ENCODE results near the gene GGCX. TPM values are rescaled to one million over a fixed set of nuclear protein-coding genes. Genes with fewer than 3 reads are reported as not detected.

Gene GGCX
- polyA plus RNA-seq, 3 donors, result 24.0 to 34.4 (median 32.0) TPM

- peak overlapping the region in 3 of 7 donors; percentile 77 to 81 (median 81) for H3K27ac Mint-ChIP-seq
These were observed 37.4 kb downstream of the GGCX start for GRCh38 chr2:85523903-85524335.

GRCh38 chr2:85523062-85523902 is 38.0 kb downstream of the GGCX start:
- Histone ChIP-seq H3K79me2 (ENCODE audit: insufficient read depth, low read length) (no peaks in the 10 kb centered on the region), H3K36me3 (replicated peaks in 1 of 2; ENCODE audit: control insufficient read depth in 1 of 2, insufficient read depth in 2 of 2, low read length in 2 of 2) (no peaks in the 10 kb centered on the region), H3K27me3 (ENCODE audit: control insufficient read depth in 2 of 2, insufficient read depth in 2 of 2, low read length in 2 of 2) (no peaks in the 10 kb centered on the region), H3K9me3 (replicated peaks in 1 of 2; ENCODE audit: control insufficient read depth in 1 of 2, insufficient read depth in 1 of 2, low read length in 2 of 2) (no peaks in the 10 kb centered on the region), H2AFZ (ENCODE audit: insufficient read depth, low read depth, low read length, poor library complexity, severe bottlenecking) (no peak overlapping the region), H3K27ac (ENCODE audit: low read depth in 1 of 2, low read length in 2 of 2) (no peak overlapping the region), H4K20me1 (ENCODE audit: insufficient read depth, low read length) (no peaks in the 10 kb centered on the region), H3K4me2 (replicated peaks; ENCODE audit: extremely low read depth, low read length, poor library complexity, severe bottlenecking) (no peak overlapping the region), H3K9ac (ENCODE audit: insufficient read depth, low read length, poor library complexity, severe bottlenecking) (no peak overlapping the region), H3K4me1 (ENCODE audit: control insufficient read depth in 1 of 2, insufficient read depth in 2 of 2, low read length in 2 of 2) (peaks cover 24 to 27% of the 10 kb centered on the region in 2 donors), H3K4me3 (replicated peaks in 1 of 3; ENCODE audit: low read depth in 2 of 3, low read length in 3 of 3) (no peak overlapping the region)
- H3K27ac Mint-ChIP-seq, result peak overlapping the region in 1 of 7 donors; percentile 18
- peaks cover 0 to 2% of the 10 kb centered on the region in 2 donors for H3K36me3 Mint-ChIP-seq
- TF ChIP-seq CTCF (IDR thresholded peaks at IDR 0.05), result no peak
- H3K9me3 Mint-ChIP-seq, result no peaks in the 10 kb centered on the region
- intact Hi-C loops (cut with micrococcal nuclease), result no loop called here
- H3K4me3 Mint-ChIP-seq, result no peak overlapping the region
- no peak for DNase-seq
- H3K27me3 Mint-ChIP-seq (ENCODE audit: low read depth in 3 of 3), result peaks cover 0 to 4% (median 2%) of the 10 kb centered on the region in 3 donors
- WGBS (ENCODE audit: insufficient coverage), result 100% methylated on average over 2 of the region's 8 CpGs
- peaks cover 28% of the 10 kb centered on the region for H3K4me1 Mint-ChIP-seq

More at GRCh38 chr2:85523903-85524335, 37.4 kb downstream of the GGCX start:
- WGBS (ENCODE audit: insufficient coverage), result no CpG with 5 or more reads among the region's 5 CpGs
- H3K9ac ChIP-seq (ENCODE audit: insufficient read depth, low read length, poor library complexity, severe bottlenecking), result no peak overlapping the region
- peak overlapping the region in 1 of 2 donors; percentile 59 for H3K27ac ChIP-seq (ENCODE audit: low read depth in 1 of 2, low read length in 2 of 2)
- no peaks in the 10 kb centered on the region for H3K27me3 ChIP-seq (ENCODE audit: control insufficient read depth in 2 of 2, insufficient read depth in 2 of 2, low read length in 2 of 2)
- intact Hi-C loops (cut with micrococcal nuclease), result no loop called here
- Mint-ChIP-seq H3K36me3 (peaks cover 0 to 2% of the 10 kb centered on the region in 2 donors), H3K9me3 (no peaks in the 10 kb centered on the region), H3K27me3 (ENCODE audit: low read depth in 3 of 3) (peaks cover 0 to 4% (median 2%) of the 10 kb centered on the region in 3 donors), H3K4me3 (no peak overlapping the region), H3K4me1 (peaks cover 28% of the 10 kb centered on the region)
- H3K79me2 ChIP-seq (ENCODE audit: insufficient read depth, low read length), result no peaks in the 10 kb centered on the region
- no peak overlapping the region for H3K4me3 ChIP-seq (replicated peaks in 1 of 3; ENCODE audit: low read depth in 2 of 3, low read length in 3 of 3)
- H3K4me2 ChIP-seq (replicated peaks; ENCODE audit: extremely low read depth, low read length, poor library complexity, severe bottlenecking), result peak overlapping the region; percentile 17
- H2AFZ ChIP-seq (ENCODE audit: insufficient read depth, low read depth, low read length, poor library complexity, severe bottlenecking), result peak overlapping the region; percentile 72
- no peaks in the 10 kb centered on the region for H3K9me3 ChIP-seq (replicated peaks in 1 of 2; ENCODE audit: control insufficient read depth in 1 of 2, insufficient read depth in 1 of 2, low read length in 2 of 2)
- no peak for DNase-seq
- no peak for TF ChIP-seq CTCF (IDR thresholded peaks at IDR 0.05)
- H3K4me1 ChIP-seq (ENCODE audit: control insufficient read depth in 1 of 2, insufficient read depth in 2 of 2, low read length in 2 of 2), result peaks cover 24 to 27% of the 10 kb centered on the region in 2 donors
- H3K36me3 ChIP-seq (replicated peaks in 1 of 2; ENCODE audit: control insufficient read depth in 1 of 2, insufficient read depth in 2 of 2, low read length in 2 of 2), result no peaks in the 10 kb centered on the region
- no peaks in the 10 kb centered on the region for H4K20me1 ChIP-seq (ENCODE audit: insufficient read depth, low read length)

Data from CD14-positive monocyte (primary cell).